NCI-H748 (cell line): ENCODE results near the gene SESN1.

Experiments used
- DNase-seq: peaks from one replicate; lab custom pipeline; 2025; ENCODE audit not compliant: unreplicated experiment; lab: John Stamatoyannopoulos, UW

SESN1 gene

DNA sequence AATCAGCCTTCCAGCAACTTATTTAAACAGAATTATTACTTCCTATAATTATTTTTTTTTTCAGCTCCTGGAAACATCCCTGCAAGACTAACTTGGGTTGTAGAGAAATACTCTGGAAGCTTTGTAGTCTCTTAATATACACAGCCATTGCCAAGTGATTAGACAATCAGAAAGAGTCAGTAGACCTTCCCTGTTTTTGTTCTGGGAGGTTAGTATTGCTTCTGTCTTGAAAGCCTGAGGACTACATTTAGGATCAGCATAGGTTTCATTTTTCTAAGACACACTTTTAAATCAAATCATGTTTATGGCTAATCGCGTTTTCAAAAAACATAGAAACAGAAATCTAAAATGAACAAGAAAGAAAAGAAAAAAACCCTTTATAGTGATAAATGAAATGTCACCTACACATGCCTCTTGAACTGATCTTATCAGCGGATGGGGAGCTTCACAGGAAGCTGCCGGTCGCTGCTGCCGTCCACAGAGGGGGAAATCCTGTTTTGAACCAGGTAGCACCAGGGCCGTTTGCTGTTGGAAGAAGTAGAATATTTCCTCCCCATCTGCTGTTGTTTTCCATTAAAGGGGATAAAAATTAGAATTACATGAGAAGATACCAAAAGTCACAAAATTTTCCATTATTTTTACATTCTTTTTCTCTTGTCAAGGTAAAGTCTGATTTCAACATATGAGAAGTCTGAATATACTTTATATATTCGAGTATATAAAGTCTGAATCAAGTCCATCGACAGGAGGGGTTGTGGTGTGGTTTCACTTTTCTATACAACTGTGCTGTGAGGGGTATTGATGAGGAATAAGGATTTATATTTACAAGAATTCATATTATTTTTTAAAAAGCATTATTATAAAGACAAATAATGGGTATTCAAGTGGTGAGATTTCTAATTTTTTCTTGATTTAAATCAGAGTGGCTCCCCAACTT is 151.8 kb downstream of the SESN1 start:
- DNase-seq: no peak

DNA sequence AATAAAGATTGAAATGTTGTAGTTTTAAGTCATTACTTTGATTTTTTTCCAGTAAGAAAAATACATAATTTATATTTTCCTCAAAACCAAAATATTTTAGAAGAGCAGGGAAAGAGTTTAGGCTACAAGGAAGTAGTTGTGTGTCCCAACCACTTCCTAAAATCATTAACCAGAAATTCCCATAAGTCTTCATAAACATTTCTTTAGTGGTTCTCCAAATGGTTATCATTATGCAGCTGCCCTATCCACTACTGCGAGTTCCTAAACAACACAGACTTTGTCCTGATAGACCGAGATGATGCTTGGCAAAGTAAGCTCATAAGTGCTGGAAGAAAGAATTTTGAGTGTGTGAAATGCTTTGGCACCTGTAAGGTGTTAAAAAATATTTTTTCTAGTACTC is 152.8 kb downstream of the SESN1 start:
- no peak for DNase-seq

DNA sequence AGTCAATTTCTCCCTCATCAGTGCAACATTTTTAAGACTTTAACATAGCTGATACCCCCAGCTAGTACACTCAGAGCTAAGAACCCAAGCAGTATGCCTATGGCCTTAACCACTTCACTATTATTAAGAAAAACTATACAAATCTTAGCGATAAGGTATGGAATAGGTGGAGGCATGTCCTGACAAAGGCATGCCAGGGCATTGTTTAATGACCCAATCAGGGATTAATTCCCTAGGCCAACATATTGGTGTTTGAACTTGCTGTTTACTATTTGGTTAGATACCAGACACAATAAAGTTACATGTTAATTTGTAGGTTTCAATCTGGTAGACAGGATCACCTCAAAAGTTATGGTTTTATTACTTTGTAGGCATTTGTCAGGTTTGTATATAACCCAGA is 153.4 kb downstream of the SESN1 start:
- no peak for DNase-seq

DNA sequence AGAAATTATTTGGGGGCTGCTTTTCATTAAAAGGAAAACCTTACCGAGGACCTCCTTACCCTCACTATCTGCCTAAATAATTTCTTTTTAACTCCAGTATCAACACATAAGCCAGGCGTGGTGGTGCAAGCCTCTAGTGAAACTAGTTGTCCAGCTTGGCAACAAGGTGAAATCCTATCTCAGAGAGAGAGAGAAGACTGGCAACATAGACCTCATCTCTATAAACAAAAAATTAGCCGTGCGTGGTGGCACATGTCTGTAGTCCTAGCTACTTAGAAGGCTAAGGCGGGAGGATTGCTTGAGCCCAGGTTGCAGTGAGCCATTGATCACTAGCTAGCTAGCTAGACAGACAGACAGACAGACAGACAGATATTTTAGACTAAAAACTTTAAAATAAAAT is 153.9 kb downstream of the SESN1 start:
- no peak for DNase-seq

DNA sequence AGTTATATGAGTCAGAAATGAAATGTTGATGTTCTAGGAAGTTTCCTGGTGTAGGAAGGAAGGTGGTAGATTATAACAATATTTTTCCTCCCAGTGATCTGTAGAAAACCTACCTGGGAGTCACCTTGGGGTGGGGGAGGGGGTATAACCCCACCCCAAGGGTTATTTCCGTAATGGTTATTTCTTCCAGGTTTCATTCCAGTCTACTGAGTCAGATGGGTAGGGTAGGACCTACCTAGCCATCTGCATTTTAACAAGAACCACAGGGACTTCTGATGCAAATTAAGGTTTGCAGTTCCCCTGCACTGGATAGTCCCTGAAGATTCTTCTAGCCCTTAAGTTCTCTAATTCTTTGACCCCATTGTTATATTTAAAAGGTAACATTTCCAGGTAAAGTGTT is 157.5 kb downstream of the SESN1 start:
- no peak for DNase-seq
